Non-pigmented ciliary epithelial cell (primary cell): ENCODE data around the gene PROX1.
"Not testable (repeated sequence)": the region's sequence is repeated elsewhere in the genome, so short reads cannot be mapped to it uniquely, and the experiment has no call there.

Experiments used
- DNase-seq: peaks from one replicate; pipeline ENCODE4 v3.0.0-alpha.2; 2010; ENCODE audit warnings: low read depth

PROX1 gene

GRCh38 chr1:214072426-214073157 is 84.8 kb downstream of the PROX1 start:
- DNase-seq = no peak

GRCh38 chr1:214074477-214074876 is 86.7 kb downstream of the PROX1 start:
- DNase-seq = no peak

- DNase-seq = no peak
Measured at GRCh38 chr1:214075305-214075998, 87.7 kb downstream of the PROX1 start.

GRCh38 chr1:214075999-214076707 is 88.4 kb downstream of the PROX1 start:
- DNase-seq = no peak

GRCh38 chr1:214076708-214077065 is 88.9 kb downstream of the PROX1 start:
- DNase-seq = no peak

- no peak for DNase-seq
Measured at GRCh38 chr1:214078950-214079349, 91.2 kb downstream of the PROX1 start.

GRCh38 chr1:214085325-214085724 is 97.6 kb downstream of the PROX1 start:
- DNase-seq = no peak

- no peak for DNase-seq
Measured at GRCh38 chr1:214086945-214087344, 99.2 kb downstream of the PROX1 start.

GRCh38 chr1:214089003-214089402 is 101.2 kb downstream of the PROX1 start:
- not testable (repeated sequence) for DNase-seq
